ENCODE measurements around the gene CFAP97D1.

DNA sequence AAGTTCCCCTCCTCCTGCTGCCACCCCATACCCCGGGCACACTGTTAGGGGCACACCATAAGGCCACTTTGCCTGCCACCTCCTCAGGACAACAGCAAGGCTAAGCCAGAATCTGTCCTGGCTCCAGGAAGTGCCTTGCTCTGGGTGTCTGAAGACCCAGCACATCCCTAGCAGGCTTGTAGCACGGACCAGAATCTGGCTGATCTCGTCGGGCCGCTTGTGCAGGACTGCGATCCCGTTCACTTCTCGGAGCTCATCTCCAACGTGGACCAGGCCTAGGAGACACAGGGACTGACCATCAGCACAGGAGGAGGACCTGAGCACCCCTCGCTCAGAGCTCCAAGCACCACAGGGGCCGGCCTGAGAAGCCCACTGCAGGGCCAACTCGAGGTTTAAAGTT lies 45.3 kb downstream of the CFAP97D1 start:
- TF ChIP-seq, protein P1, sequence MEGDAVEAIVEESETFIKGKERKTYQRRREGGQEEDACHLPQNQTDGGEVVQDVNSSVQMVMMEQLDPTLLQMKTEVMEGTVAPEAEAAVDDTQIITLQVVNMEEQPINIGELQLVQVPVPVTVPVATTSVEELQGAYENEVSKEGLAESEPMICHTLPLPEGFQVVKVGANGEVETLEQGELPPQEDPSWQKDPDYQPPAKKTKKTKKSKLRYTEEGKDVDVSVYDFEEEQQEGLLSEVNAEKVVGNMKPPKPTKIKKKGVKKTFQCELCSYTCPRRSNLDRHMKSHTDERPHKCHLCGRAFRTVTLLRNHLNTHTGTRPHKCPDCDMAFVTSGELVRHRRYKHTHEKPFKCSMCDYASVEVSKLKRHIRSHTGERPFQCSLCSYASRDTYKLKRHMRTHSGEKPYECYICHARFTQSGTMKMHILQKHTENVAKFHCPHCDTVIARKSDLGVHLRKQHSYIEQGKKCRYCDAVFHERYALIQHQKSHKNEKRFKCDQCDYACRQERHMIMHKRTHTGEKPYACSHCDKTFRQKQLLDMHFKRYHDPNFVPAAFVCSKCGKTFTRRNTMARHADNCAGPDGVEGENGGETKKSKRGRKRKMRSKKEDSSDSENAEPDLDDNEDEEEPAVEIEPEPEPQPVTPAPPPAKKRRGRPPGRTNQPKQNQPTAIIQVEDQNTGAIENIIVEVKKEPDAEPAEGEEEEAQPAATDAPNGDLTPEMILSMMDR (IDR thresholded peaks at IDR 0.05): no peak
- TF ChIP-seq POLR2A (IDR thresholded peaks at IDR 0.05; ENCODE audit: low read depth) (no peak), POLR2AphosphoS5 (IDR thresholded peaks at IDR 0.05) (no peak)
